ENCODE data around the gene SPART.

SPART gene

DNA sequence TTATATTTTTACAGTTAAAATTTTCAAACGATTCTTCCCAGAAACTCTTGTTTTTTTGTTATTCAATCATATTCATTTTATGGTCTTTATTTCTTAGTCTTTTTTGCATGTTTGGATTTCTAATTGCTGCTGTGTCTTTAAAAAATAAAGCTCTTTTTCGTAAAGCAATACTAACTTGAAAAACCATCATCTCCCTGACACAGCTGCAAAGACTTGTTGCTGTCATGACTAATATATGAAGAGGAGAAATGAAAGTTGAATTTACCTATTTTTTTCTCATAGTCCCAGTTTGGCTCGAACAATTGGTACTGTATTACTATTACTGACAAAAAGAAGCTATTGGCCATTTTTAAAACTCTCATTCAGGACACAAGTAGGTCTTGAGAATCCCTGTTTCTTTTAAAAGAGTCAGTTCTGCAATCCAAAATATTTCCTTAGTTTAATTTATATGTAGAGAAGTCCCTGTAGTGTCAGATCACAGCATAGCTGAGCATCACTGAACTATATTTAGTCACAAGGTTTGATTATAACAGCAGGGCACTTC, 12.1 kb upstream of the SPART start:
- no peak for DNase-seq (ENCODE audit: extremely low read depth, insufficient read length)
- TF ChIP-seq, protein P1, sequence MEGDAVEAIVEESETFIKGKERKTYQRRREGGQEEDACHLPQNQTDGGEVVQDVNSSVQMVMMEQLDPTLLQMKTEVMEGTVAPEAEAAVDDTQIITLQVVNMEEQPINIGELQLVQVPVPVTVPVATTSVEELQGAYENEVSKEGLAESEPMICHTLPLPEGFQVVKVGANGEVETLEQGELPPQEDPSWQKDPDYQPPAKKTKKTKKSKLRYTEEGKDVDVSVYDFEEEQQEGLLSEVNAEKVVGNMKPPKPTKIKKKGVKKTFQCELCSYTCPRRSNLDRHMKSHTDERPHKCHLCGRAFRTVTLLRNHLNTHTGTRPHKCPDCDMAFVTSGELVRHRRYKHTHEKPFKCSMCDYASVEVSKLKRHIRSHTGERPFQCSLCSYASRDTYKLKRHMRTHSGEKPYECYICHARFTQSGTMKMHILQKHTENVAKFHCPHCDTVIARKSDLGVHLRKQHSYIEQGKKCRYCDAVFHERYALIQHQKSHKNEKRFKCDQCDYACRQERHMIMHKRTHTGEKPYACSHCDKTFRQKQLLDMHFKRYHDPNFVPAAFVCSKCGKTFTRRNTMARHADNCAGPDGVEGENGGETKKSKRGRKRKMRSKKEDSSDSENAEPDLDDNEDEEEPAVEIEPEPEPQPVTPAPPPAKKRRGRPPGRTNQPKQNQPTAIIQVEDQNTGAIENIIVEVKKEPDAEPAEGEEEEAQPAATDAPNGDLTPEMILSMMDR (IDR thresholded peaks at IDR 0.05; ENCODE audit: insufficient read depth, low read length, poor library complexity, severe bottlenecking) = no peak

DNA sequence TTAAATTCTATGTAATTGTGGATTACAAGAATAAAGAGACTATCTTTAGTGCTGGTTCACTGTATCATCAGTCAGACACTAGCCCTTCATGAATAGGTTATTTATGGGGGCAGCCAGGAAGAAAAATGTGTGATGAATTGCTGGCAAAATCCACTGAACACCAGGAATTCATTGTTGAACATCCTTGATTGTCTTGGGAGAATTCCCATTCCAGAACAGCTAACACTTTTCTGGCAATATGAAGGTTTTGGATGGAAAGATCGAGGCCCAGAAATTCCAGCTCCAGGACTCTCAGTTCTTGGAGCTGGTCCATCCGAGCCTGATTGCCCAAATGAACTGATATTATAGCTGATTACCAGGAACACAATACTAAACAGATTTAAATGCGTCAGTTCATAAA, 11.5 kb upstream of the SPART start:
- no peaks in the 10 kb centered on the region for H3K36me3 ChIP-seq (ENCODE audit: control insufficient read depth, insufficient read depth, low read length)
- DNase-seq (ENCODE audit: extremely low read depth, insufficient read length) = no peak
- TF ChIP-seq, protein P1 (IDR thresholded peaks at IDR 0.05; ENCODE audit: insufficient read depth, low read length, poor library complexity, severe bottlenecking) = no peak
- no peaks in the 10 kb centered on the region for H3K27me3 ChIP-seq (replicated peaks; ENCODE audit: control insufficient read depth, insufficient read depth, low read length)
- H3K4me3 ChIP-seq (replicated peaks; ENCODE audit: low read depth, low read length) = no peak overlapping the region

More for the DNA sequence above, 12.1 kb upstream of the SPART start:
- Histone ChIP-seq H3K36me3 (ENCODE audit: control insufficient read depth, insufficient read depth, low read length) (no peaks in the 10 kb centered on the region), H3K27me3 (replicated peaks; ENCODE audit: control insufficient read depth, insufficient read depth, low read length) (no peaks in the 10 kb centered on the region), H3K4me3 (replicated peaks; ENCODE audit: low read depth, low read length) (no peak overlapping the region)

DNA sequence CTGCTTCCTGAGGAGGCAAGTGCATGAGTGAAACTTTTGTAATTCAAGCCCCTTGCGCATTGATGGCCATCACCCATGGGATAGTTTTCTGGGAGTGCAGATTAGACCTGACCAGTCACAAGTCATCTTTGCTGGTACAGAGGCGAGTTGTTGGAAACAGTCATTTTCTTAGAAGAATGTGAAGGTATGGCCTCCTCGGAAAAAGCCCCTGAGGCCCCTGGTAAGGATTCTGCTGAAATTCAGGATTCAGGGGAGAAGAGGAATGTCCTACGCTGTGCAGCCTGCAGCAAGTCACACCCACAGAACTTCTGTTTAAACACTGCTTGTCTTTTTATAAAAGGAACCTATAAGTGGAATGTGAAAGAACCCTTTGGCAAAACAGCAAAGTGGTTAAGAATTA, 11.0 kb upstream of the SPART start:
- H3K4me3 ChIP-seq (replicated peaks; ENCODE audit: low read depth, low read length) = no peak overlapping the region
- TF ChIP-seq, protein P1 (IDR thresholded peaks at IDR 0.05; ENCODE audit: insufficient read depth, low read length, poor library complexity, severe bottlenecking) = no peak
- no peaks in the 10 kb centered on the region for H3K36me3 ChIP-seq (ENCODE audit: control insufficient read depth, insufficient read depth, low read length)
- DNase-seq (ENCODE audit: extremely low read depth, insufficient read length) = no peak
- H3K27me3 ChIP-seq (replicated peaks; ENCODE audit: control insufficient read depth, insufficient read depth, low read length) = no peaks in the 10 kb centered on the region

DNA sequence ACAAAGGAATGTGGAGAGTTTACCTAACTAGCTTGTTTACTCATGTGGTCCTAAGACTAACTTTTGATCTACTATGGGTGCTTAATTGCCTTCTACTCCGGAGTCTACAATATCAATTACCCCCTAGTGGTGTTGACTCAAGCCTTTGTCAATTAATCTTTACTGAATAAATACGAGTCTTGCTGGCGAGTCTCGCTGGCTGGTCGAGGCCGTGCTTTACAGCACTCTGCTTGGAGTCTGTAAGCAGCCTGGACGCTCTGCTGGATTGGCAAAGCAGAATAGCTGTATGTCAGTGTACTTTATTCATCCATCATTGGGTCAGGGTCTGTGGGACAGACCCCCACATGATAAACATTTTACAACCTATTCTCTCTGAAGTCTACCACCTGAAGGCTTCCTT, 9.9 kb upstream of the SPART start:
- no peak for DNase-seq (ENCODE audit: extremely low read depth, insufficient read length)
- Histone ChIP-seq H3K36me3 (ENCODE audit: control insufficient read depth, insufficient read depth, low read length) (no peaks in the 10 kb centered on the region), H3K27me3 (replicated peaks; ENCODE audit: control insufficient read depth, insufficient read depth, low read length) (no peaks in the 10 kb centered on the region), H3K4me3 (replicated peaks; ENCODE audit: low read depth, low read length) (no peak overlapping the region)
- TF ChIP-seq, protein P1 (IDR thresholded peaks at IDR 0.05; ENCODE audit: insufficient read depth, low read length, poor library complexity, severe bottlenecking) = no peak

DNA sequence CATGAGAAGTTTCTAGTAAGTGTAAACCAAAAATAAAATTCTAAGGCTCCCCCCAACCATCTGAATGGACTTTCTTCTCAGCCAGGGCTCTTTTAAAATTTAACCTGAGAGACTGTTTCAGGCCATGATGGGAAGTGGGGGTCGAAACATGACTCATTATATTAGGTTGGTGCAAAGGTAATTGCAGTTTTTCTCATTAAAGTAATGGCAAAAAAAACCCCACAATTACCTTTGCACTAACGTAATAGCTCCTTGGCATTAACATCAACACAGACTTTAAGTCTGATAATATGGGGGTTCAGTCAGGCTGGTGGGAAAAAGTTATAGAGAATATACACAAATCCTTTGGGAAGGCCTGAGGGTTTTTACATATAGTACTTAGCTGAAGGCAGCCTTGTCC, 9.4 kb upstream of the SPART start:
- TF ChIP-seq, protein P1 (IDR thresholded peaks at IDR 0.05; ENCODE audit: insufficient read depth, low read length, poor library complexity, severe bottlenecking) = no peak
- H3K4me3 ChIP-seq (replicated peaks; ENCODE audit: low read depth, low read length) = no peak overlapping the region
- no peaks in the 10 kb centered on the region for H3K27me3 ChIP-seq (replicated peaks; ENCODE audit: control insufficient read depth, insufficient read depth, low read length)
- no peaks in the 10 kb centered on the region for H3K36me3 ChIP-seq (ENCODE audit: control insufficient read depth, insufficient read depth, low read length)
- DNase-seq (ENCODE audit: extremely low read depth, insufficient read length) = no peak
